HG03159 (cell line): Measurements from ENCODE around the gene RABGAP1L.
"Not testable (repeated sequence)": the region's sequence is repeated elsewhere in the genome, so short reads cannot be mapped to it uniquely, and the experiment has no call there.

Experiments
- ATAC-seq: cut with Tn5 transposase; IDR thresholded peaks from one replicate; pipeline ENCODE4 v1.9.1; 2021; ENCODE audit warnings: mild to moderate bottlenecking, moderate library complexity; ENCODE audit not compliant: unreplicated experiment

The RABGAP1L gene

DNA sequence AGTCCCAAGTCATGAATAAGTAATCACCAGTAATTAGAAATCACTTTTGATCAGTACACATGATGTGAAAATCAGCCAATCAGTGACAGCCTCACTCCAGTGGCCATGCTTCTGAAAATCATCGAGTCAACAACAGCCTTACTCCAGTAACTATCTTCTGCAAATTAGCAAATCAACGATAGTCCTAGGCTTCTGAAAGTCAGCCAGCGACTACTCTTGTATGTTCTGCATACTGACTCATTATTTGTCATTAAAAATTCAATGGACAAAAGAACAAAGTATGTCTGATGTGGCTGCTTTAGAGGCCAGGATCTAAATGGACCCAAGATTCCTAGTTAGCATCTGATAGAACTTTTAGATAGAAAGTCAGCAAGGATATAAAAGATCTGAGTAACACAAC lies 391.0 kb downstream of the RABGAP1L start:
- no peak for ATAC-seq

DNA sequence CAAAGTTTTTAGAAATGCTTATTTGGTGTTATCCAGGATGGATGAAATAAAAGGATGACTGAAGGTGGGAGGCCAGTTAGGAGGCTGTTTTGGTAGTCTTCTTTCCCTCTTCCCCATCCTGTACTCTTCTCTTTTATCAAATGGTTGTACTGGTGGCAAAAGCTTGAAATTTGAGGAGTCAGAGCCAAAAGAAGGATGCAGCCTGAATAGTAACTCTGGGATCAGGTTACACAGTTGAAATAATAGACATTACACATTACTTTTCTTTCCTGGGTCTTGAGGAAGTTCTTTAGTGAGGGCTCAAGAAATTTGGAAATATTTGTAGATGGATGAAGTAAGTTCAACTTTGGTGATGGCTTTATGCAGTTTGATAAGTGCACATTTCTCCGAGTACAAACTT lies 397.1 kb downstream of the RABGAP1L start:
- ATAC-seq = no peak

DNA sequence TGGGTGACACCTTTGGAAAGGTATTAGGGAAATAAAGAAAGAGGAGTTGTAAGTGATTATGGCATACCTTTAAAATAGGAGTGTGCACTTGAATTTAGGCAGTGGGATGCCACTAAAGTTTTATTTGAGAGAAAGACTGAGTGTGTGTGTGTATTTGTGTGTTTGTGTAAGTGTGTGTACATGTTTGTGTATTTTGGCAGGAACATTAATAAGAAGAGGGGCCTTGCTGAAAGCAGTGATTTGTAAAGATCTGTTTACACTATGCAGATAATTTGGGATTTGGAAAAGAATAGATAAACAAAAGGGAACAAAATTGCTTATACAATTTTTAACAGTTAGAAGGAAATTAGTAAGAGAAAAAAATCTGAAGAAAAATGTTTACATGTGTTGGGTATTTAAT lies 409.2 kb downstream of the RABGAP1L start:
- ATAC-seq = no peak

GRCh38 chr1:174569240-174569639 lies 409.9 kb downstream of the RABGAP1L start:
- no peak for ATAC-seq

GRCh38 chr1:174572771-174573170 lies 413.5 kb downstream of the RABGAP1L start:
- no peak for ATAC-seq

DNA sequence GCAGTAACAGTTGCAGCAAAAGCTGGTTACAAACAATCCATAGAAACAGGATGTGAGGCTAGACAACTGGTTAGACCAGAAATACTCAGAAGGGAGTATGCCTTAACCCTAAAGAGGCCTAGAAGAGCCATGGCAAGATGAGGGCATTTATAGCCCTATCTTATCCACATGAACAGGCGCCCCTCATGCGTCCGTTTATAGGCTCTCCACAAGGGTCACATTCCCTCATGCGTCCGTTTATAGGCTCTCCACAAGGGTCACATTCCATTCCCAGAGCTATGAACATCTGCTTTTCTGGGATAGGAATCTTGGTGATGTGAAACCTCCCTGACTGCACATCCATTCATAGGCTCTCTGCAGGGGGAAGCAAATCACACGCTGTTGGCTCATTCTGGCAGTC lies 416.8 kb downstream of the RABGAP1L start:
- ATAC-seq = not testable (repeated sequence)

- ATAC-seq = no peak
Observed at GRCh38 chr1:174577681-174578080, 418.4 kb downstream of the RABGAP1L start.

DNA sequence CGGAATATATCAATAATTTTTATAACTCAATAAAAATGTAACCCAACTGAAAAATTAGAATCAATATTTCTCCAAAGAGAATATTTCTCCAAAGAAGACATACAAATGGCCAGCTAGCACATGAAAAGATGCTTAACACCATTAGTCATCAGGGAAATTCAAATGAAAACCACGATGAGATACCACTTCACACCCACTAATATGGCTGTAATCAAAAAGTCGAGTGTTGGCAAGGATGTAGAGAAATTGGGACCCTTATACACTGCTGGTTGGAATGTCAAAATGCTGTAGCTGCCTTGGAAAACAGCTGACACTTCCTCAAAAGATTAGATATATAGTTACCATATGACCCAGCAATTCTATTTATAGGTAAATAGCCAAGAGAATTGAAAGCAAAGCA lies 421.5 kb downstream of the RABGAP1L start:
- ATAC-seq = no peak

DNA sequence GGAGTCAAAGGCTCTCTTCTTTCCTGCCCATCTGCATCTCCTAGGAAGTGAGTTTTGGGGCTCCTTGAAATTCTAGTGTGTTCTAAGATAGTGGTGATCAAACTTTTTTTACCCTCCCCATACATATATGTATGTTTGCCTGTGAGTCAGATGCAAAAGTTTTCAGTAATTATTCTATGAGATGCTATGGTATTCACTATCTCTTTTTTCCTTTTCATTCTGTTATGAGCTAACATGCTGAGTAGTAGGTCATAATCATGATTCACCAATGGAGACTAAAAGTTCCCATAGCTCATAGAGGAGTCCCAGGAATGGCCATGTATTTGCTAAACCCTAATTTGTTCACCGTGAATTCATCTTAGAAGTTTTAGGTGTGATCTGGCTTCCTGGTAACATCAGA lies 424.0 kb downstream of the RABGAP1L start:
- ATAC-seq = no peak

GRCh38 chr1:174584071-174584470 lies 424.8 kb downstream of the RABGAP1L start:
- no peak for ATAC-seq

DNA sequence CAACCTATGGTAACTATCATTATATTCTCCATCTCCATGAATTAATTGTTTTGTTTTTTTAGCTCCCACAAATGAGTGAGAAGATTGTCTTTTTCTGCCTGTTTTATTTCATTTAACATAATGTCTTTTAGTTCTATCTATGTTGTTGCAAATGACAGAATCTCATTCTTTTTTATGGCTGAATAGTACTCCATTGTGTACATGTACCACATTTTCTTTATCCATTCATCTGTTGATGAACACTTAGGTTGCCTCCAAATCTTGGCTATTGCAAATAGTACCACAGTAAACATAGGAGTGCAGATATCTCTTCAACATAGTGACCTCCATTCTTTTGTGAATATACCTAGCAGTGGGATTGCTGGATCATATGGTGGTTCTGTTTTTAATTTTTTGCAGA lies 429.3 kb downstream of the RABGAP1L start:
- not testable (repeated sequence) for ATAC-seq

GRCh38 chr1:174605198-174605597 lies 445.9 kb downstream of the RABGAP1L start:
- no peak for ATAC-seq

DNA sequence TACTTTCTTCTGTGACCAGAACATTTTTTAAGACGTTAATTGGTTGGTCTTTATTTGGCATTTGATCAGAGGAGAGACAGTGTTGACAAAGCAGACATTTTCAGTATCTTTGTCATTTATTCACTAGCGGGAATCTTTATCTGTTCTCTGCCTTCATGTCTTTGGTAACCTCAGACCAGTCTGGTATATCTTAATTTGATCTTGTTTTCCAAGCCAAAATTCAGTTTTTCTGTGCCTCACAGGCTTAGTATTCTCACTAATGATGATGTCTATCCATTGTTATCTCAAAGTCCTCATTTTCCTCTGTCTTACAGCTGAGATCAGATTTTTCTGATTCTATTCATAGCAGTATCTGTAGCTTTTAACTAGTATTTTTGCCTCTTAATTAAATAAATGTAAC lies 447.2 kb downstream of the RABGAP1L start:
- ATAC-seq = no peak

- ATAC-seq = not testable (repeated sequence)
Observed at GRCh38 chr1:174617905-174618304, 458.6 kb downstream of the RABGAP1L start.

DNA sequence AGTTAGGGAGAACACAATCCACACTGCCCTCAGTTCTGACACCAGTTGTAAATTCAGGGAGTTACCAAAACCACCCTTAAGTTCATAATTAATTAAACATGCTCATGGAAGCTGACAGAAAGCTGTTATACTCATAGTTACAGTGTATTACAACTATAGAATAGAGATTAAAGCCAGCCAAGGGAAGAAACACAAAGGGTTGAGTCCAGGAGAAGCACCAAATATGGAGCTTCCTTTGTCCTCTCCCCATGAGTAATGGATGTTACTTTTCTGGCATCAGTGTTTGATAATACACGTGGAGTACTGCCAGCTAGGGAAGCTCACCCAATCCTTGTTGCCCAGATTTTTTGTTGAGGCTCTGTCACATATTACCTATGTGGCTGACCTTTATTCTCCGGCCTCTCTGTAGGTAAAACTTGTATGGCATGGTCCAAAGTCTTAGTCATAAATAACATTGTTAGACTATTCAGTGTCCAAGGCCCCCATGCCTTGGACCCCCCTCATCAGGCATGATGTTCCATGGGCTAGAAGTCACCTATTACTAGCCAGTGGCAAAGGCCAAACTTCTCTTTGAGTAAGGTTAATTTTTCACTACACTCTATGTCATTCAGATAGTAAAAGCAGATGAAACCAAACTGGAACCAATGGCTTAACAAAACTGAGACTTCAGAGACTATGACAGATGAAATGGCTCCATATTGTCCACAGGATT lies 464.2 kb downstream of the RABGAP1L start:
- ATAC-seq = no peak

- no peak for ATAC-seq
Observed at GRCh38 chr1:174626031-174627025, 467.0 kb downstream of the RABGAP1L start.

GRCh38 chr1:174637487-174637886 lies 478.2 kb downstream of the RABGAP1L start:
- no peak for ATAC-seq

DNA sequence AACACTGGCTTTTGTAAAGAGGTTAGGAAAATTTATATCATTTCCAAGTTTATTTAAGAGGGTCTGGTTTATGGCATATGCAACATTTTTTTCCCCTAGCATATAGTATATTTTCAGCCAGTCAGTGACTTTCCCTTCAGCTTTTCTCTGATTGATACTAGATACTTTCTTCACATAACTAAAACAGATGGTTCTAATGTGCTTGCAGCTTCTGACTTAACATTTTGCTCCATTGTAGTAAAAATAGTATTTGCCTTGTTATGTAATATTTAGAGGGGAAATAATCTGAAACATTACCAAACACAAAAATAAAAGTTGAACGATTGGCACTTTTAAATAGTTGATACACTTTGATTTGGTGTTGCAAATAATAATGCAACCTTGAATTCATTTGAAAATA lies 480.1 kb downstream of the RABGAP1L start:
- no peak for ATAC-seq

- no peak for ATAC-seq
Observed at GRCh38 chr1:174640783-174641182, 481.5 kb downstream of the RABGAP1L start.

DNA sequence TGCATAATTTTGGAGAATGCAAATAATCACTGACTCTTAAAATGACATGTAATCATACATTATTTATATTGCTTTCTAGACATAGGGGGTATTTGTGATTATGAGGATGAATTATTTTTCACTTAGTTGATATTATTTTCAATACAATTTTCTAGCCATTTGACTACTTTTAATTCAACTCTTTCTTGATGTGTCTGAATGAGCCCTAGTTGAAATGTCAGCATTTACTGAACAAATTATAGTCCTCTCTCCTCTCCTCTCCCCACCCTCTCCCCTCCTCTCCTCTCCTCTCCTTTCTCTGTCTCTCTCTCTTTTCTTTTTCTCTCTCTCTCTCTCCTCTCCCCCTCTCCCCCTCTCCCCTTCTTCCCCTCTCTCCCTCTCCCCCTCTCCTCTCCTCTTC lies 483.1 kb downstream of the RABGAP1L start:
- no peak for ATAC-seq

- ATAC-seq = no peak
Observed at GRCh38 chr1:174643206-174643605, 483.9 kb downstream of the RABGAP1L start.

GRCh38 chr1:174649572-174649971 lies 490.3 kb downstream of the RABGAP1L start:
- ATAC-seq = not testable (repeated sequence)
